Measurements from ENCODE around the gene OR2T29.
"Not testable (repeated sequence)": the region's sequence is repeated elsewhere in the genome, so short reads cannot be mapped to it uniquely, and the experiment has no call there.

OR2T29 gene

GRCh38 chr1:248562672-248563071 is at the start of gene OR2T29:
TSS of gene OR2T29 (minus strand) at chr1:248562772. CDS start at chr1:248559491, 3,281 bp downstream.
- FAIRE-seq, result peak; percentile 23

GRCh38 chr1:248611883-248612414 is 49.4 kb upstream of the OR2T29 start:
- no peak for FAIRE-seq

- FAIRE-seq, result no peak
Observed at GRCh38 chr1:248610301-248610700, 47.7 kb upstream of the OR2T29 start.

GRCh38 chr1:248599396-248599795 is 36.8 kb upstream of the OR2T29 start:
- FAIRE-seq, result no peak

- FAIRE-seq, result no peak
Observed at GRCh38 chr1:248597589-248597988, 35.0 kb upstream of the OR2T29 start, which contains the start of gene OR2T10. TSS of gene OR2T10 (minus strand) at chr1:248597700. CDS start at chr1:248593768, 3,932 bp downstream.

GRCh38 chr1:248596615-248597014 is 34.0 kb upstream of the OR2T29 start:
- FAIRE-seq, result no peak

GRCh38 chr1:248593226-248593625 is 30.7 kb upstream of the OR2T29 start:
- no peak for FAIRE-seq

GRCh38 chr1:248592655-248593054 is 30.1 kb upstream of the OR2T29 start:
- FAIRE-seq, result no peak

GRCh38 chr1:248590055-248590454 is 27.5 kb upstream of the OR2T29 start:
- FAIRE-seq, result no peak

GRCh38 chr1:248589334-248589733 is 26.8 kb upstream of the OR2T29 start:
- FAIRE-seq, result no peak

- no peak for FAIRE-seq
Observed at GRCh38 chr1:248585266-248585665, 22.7 kb upstream of the OR2T29 start.

- no peak for FAIRE-seq
Observed at GRCh38 chr1:248576260-248576980, 13.8 kb upstream of the OR2T29 start.

GRCh38 chr1:248574657-248575056 is 12.1 kb upstream of the OR2T29 start, which contains the start of gene OR2T34:
TSS of gene OR2T34 (minus strand) at chr1:248574757. CDS start at chr1:248574757, 0 bp downstream.
- not testable (repeated sequence) for FAIRE-seq

- FAIRE-seq, result not testable (repeated sequence)
Observed at GRCh38 chr1:248573856-248574255, 11.3 kb upstream of the OR2T29 start.

GRCh38 chr1:248572049-248572448 is 9.5 kb upstream of the OR2T29 start:
- FAIRE-seq, result not testable (repeated sequence)

GRCh38 chr1:248570811-248571210 is 8.2 kb upstream of the OR2T29 start:
- FAIRE-seq, result peak; percentile 41

GRCh38 chr1:248569049-248569448 is 6.5 kb upstream of the OR2T29 start:
- not testable (repeated sequence) for FAIRE-seq

- not testable (repeated sequence) for FAIRE-seq
Observed at GRCh38 chr1:248565530-248566373, 3.2 kb upstream of the OR2T29 start.

- not testable (repeated sequence) for FAIRE-seq
Observed at GRCh38 chr1:248551027-248551426, 11.5 kb downstream of the OR2T29 start.

- not testable (repeated sequence) for FAIRE-seq
Observed at GRCh38 chr1:248547383-248547782, 15.2 kb downstream of the OR2T29 start.

- FAIRE-seq, result peak; percentile 99
Observed at GRCh38 chr1:248537449-248537848, 25.1 kb downstream of the OR2T29 start.

- FAIRE-seq, result no peak
Observed at GRCh38 chr1:248521856-248522255, 40.7 kb downstream of the OR2T29 start.

GRCh38 chr1:248510217-248510616 is 52.4 kb downstream of the OR2T29 start:
- not testable (repeated sequence) for FAIRE-seq

All from TTC549 (cell line).